Ovary (tissue), 9 donors: ENCODE measurements around the gene KIF9. TPM values are rescaled to one million over a fixed set of nuclear protein-coding genes. Genes with fewer than 3 reads are reported as not detected.
"Not testable (repeated sequence)": the region's sequence is repeated elsewhere in the genome, so short reads cannot be mapped to it uniquely, and the experiment has no call there.

Source experiments
- DNase-seq, 5 donors: peaks; one replicate each; pipeline ENCODE4 v3.0.0-alpha.2; 2019 to 2020
- H3K27ac ChIP-seq, 2 donors: fragments of 200-600 bp; one replicate each; pipeline versions ENCODE4 v1.5.1 to v1.8.0; 2019 to 2022
- H3K27me3 ChIP-seq: fragments of 200-600 bp; one replicate; pipeline ENCODE4 v1.8.0; 2022
- H3K36me3 ChIP-seq: fragments of 200-600 bp; sonication (generic); one replicate; pipeline ENCODE4 v1.5.1; 2019
- H3K4me1 ChIP-seq: one replicate; pipeline ENCODE4 v1.8.1; 2013; ENCODE audit warnings: mild to moderate bottlenecking, moderate library complexity; ENCODE audit not compliant: insufficient read depth
- H3K4me3 ChIP-seq: fragments of 200-600 bp; sonication (generic); one replicate; pipeline ENCODE4 v1.5.1; 2017
- H3K9me3 ChIP-seq, 2 donors: fragments of 200-600 bp in 1 of 2; sonication (generic) in 1 of 2; one replicate each; pipeline versions ENCODE4 v1.5.1 to v1.8.1; 2013 to 2019; ENCODE audit warnings: mild to moderate bottlenecking in 1 of 2, moderate library complexity in 1 of 2
- EP300 ChIP-seq: sonication (generic); formaldehyde crosslinking; IDR thresholded peaks from one replicate; pipeline ENCODE4 v1.6.1; 2017; ENCODE audit warnings: antibody characterized with exemption
- POLR2A ChIP-seq: fragments of 450-650 bp; IDR thresholded peaks from one replicate; pipeline ENCODE4 v1.6.1; 2017; ENCODE audit warnings: antibody characterized with exemption, mild to moderate bottlenecking, moderate library complexity
- WGBS, 3 donors: extraction: QIAGEN DNeasy Blood & Tissue Kit in 1 of 3; methylation state at CpG; one replicate each; pipeline versions ENCODE4 v1.1.5 to v1.1.7; 2013 to 2017; 5-methylcytosine and 5-hydroxymethylcytosine counted together
- intact Hi-C, 4 donors: fragments of 100-400 bp; cut with DNase I; formaldehyde crosslinking; loops; one replicate each; pipeline versions ENCODE4 v1.11.0 to v1.15.1; 2022 to 2023
- polyA plus RNA-seq, 2 donors: library from polyadenylated mRNA; stranded (reverse); fragments of 200-250 nt in 1 of 2; fragments of 350-450 nt in 1 of 2; fragmentation: Illumina TruSeq in 1 of 2; extraction: RNeasy Lipid Tissue Mini Kit (QIAGEN cat#74804) in 1 of 2; gene quantifications; one replicate each; pipeline ENCODE4 v1.2.3, GENCODE V29; 2013 to 2014
- total RNA-seq, 7 donors: library from RNA; depleted of rRNA in 2 of 7; stranded (reverse); fragments of >200 nt in 2 of 7; fragmentation: NEBNext Ultra II Directional in 3 of 7; extraction: Animal tissue kit (Norgen Biotek cat#: 25700) in 3 of 7; gene quantifications; one replicate each; pipeline versions ENCODE4 v1.1.0 to v1.2.4, GENCODE V29; 2016 to 2023
- TF ChIP-seq, protein P1 (sequence below), 3 donors: fragments of 450-650 bp in 2 of 3; fragments of 200-600 bp in 1 of 3; IDR thresholded peaks; one replicate each; pipeline versions ENCODE4 v1.5.1 to v1.8.0; 2016 to 2022; ENCODE audit warnings: antibody characterized with exemption in 3 of 3, mild to moderate bottlenecking in 1 of 3
- donor health status: DM: no; HTN: no; CAD: no; lungs with moderate emphysema.
- donor health status: DM: no; HTN: no; CAD: no.
- donor health status: Bipolar disorder and iron deficiency.
- donor health status: DM: yes; HTN: yes; CAD: no.
- donor health status: DM: no; HTN: no; CAD: no.
- donor health status: DM: yes; HTN: yes; CAD: no.

Gene KIF9
- total and polyA plus RNA-seq, 9 donors: 2.5 to 29.4 (median 4.8) TPM

DNA sequence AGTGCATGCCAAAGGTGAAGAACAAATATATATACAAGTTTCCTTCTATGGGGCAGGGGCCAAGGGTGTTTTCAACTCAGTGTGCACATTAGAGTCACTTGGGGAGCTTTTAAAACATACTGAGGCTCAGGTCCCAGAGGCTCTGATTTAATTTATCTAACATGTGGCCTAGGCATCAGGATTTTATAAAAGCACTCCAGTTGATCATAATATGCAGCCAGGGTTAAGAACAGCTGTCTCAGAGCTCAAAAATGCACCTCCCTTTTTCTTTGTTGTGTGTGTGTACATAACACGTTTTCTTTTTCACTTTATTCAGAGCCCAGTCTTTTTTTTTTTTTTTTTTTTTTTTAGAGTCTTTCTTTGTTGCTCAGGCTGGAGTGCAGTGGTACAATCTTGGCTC, 60.8 kb downstream of the KIF9 start:
- H3K27me3 ChIP-seq: no peaks in the 10 kb centered on the region
- intact Hi-C loops: no loop called here
- no peaks in the 10 kb centered on the region for H3K4me1 ChIP-seq
- DNase-seq: no peak
- H3K9me3 ChIP-seq: no peaks in the 10 kb centered on the region
- TF ChIP-seq, protein P1, sequence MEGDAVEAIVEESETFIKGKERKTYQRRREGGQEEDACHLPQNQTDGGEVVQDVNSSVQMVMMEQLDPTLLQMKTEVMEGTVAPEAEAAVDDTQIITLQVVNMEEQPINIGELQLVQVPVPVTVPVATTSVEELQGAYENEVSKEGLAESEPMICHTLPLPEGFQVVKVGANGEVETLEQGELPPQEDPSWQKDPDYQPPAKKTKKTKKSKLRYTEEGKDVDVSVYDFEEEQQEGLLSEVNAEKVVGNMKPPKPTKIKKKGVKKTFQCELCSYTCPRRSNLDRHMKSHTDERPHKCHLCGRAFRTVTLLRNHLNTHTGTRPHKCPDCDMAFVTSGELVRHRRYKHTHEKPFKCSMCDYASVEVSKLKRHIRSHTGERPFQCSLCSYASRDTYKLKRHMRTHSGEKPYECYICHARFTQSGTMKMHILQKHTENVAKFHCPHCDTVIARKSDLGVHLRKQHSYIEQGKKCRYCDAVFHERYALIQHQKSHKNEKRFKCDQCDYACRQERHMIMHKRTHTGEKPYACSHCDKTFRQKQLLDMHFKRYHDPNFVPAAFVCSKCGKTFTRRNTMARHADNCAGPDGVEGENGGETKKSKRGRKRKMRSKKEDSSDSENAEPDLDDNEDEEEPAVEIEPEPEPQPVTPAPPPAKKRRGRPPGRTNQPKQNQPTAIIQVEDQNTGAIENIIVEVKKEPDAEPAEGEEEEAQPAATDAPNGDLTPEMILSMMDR (IDR thresholded peaks at IDR 0.05): no peak
- TF ChIP-seq EP300 (no peak), POLR2A (no peak)
- no peak overlapping the region for H3K4me3 ChIP-seq
- 4 to 13% (median 11%) methylated on average over 1 of the region's 1 CpG for WGBS, 3 donors
- no peak overlapping the region for H3K27ac ChIP-seq
- no peaks in the 10 kb centered on the region for H3K36me3 ChIP-seq

DNA sequence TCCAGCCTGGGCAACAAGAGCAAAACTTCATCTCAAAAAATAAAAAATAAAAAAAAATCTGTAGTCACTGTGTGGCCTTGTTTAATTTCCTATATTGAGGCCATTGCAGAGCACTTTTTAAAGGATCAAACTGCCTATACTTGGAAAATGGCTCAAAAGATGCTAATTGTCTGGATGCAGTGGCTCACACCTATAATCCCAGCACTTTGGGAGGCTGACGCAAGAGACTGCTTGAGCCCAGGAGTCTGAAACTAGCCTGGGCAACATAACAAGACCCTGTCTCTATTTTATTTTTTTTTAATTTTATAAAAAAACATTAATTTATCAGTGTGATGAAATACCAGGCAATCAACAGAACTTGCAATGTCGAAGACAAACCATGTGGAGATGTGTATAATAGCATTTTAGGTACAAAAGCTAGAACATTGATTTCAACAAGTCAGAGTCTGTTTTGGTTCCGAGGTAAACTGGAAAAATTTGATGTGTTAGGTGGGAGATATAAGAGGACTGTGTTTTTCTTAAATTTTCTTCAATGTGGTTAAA, 71.7 kb downstream of the KIF9 start:
- intact Hi-C loops: no loop called here
- 90 to 93% (median 92%) methylated on average over 3 of the region's 3 CpGs for WGBS, 3 donors
- H3K27ac ChIP-seq: no peak overlapping the region
- H3K4me1 ChIP-seq: no peaks in the 10 kb centered on the region
- H3K36me3 ChIP-seq: no peaks in the 10 kb centered on the region
- H3K4me3 ChIP-seq: no peak overlapping the region
- DNase-seq: no peak
- no peak for TF ChIP-seq EP300
- TF ChIP-seq, protein P1 (IDR thresholded peaks at IDR 0.05): no peak
- no peak for TF ChIP-seq POLR2A
- no peaks in the 10 kb centered on the region for H3K27me3 ChIP-seq
- no peaks in the 10 kb centered on the region for H3K9me3 ChIP-seq

DNA sequence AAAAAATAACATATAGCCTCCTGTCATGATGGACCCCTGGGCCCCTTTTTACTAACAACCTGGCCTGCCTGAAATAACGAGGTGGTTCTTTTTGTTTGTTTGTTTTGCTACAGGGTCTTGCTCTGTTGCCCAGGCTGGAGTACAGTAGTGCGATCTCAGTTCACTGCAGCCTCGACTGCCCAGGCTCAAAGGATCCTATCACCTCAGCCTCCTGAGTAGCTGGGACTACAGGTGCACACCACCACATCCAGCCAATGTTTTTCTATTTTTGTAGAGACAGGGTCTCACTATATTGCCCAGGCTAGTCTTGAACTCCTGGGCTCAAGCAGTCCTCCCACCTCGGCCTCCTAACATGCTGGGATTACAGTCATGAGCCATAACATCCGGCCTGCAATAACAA, 76.6 kb downstream of the KIF9 start:
- H3K4me1 ChIP-seq, H3K4me3 ChIP-seq, H3K9me3 ChIP-seq, H3K36me3 ChIP-seq, H3K27ac ChIP-seq, DNase-seq, intact Hi-C loops, H3K27me3 ChIP-seq: not testable (repeated sequence)
- WGBS, 3 donors: 89 to 92% (median 91%) methylated on average over 5 of the region's 5 CpGs

DNA sequence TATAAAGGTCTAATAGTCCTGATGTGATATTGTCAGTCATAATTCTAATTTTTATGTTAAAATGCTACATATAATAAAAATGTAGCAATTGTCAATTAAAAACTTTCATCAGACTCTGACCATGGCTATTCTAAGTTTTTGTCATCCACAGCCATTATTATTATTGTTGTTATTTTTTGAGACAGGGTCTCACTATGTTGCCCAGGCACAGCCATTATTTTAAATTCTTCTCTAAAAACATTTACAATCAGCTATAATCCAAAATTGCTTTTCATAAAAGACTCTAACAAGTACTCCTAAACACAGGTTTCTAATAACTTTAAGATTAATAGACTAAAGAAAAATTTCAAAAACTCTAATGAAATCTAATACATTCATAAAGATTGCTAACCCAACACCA, 77.7 kb downstream of the KIF9 start:
- TF ChIP-seq EP300 (no peak), POLR2A (no peak)
- no peak overlapping the region for H3K27ac ChIP-seq
- no peaks in the 10 kb centered on the region for H3K9me3 ChIP-seq
- intact Hi-C loops: no loop called here
- no peaks in the 10 kb centered on the region for H3K27me3 ChIP-seq
- DNase-seq: no peak
- H3K36me3 ChIP-seq: no peaks in the 10 kb centered on the region
- H3K4me3 ChIP-seq: no peak overlapping the region
- no peaks in the 10 kb centered on the region for H3K4me1 ChIP-seq

DNA sequence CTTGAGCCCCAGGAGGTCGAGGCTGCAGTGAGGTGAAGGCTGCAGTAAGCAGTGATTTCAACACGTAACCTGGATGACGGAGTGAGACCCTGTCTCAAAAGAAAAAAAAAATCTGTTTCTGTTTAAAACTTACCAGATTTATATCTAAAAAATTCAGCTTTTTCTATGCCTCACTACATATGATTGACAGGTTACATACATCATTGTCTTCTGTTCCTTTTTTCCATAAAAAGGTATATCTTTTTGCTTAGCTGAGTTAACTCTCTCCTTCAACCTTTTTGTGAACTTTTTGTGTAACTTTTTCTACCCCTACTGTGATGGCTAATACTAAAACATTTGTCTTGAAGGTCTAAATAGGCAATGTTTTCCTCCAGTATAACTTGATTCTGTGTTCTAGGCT, 80.1 kb downstream of the KIF9 start:
- no peak overlapping the region for H3K27ac ChIP-seq
- intact Hi-C loops: no loop called here
- H3K4me3 ChIP-seq: no peak overlapping the region
- H3K36me3 ChIP-seq: no peaks in the 10 kb centered on the region
- no peaks in the 10 kb centered on the region for H3K4me1 ChIP-seq
- 91 to 95% (median 94%) methylated on average over 3 of the region's 3 CpGs for WGBS, 3 donors
- H3K27me3 ChIP-seq: no peaks in the 10 kb centered on the region
- TF ChIP-seq, protein P1 (IDR thresholded peaks at IDR 0.05): no peak
- TF ChIP-seq POLR2A (no peak), EP300 (no peak)
- no peaks in the 10 kb centered on the region for H3K9me3 ChIP-seq
- DNase-seq: no peak

DNA sequence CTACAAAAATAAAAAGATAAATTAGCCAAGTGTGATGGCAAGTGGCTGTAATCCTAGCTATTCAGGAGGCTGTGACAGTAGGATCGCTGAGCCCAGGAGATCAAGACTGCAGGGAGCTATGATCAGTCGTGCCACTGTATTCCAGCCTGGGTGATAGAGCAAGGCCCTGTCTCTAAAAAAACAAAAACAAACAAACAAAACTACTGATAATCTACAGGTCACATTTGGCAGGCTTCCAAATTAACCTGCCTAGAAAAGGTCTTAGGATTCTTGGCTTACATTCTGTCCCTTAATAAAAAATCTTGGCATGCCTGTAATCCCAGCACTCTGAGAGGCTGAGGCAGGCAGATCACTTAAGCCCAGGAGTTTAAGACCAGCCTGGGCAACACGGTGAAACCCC, 85.3 kb downstream of the KIF9 start:
- 65 to 80% (median 70%) methylated on average over 3 of the region's 3 CpGs for WGBS, 3 donors
- no peak for TF ChIP-seq EP300
- no peak for TF ChIP-seq POLR2A
- TF ChIP-seq, protein P1 (IDR thresholded peaks at IDR 0.05): no peak
- no peaks in the 10 kb centered on the region for H3K9me3 ChIP-seq
- no peaks in the 10 kb centered on the region for H3K27me3 ChIP-seq
- H3K4me3 ChIP-seq: no peak overlapping the region
- H3K36me3 ChIP-seq: no peaks in the 10 kb centered on the region
- H3K27ac ChIP-seq: no peak overlapping the region
- intact Hi-C loops: no loop called here
- H3K4me1 ChIP-seq: no peaks in the 10 kb centered on the region
- DNase-seq: no peak
